Ascending aorta (tissue), 2 donors: Measurements from ENCODE around the gene FREM2. TPM values are rescaled to one million over a fixed set of nuclear protein-coding genes. Genes with fewer than 3 reads are reported as not detected.

Source experiments
- DNase-seq, 2 donors: peaks; one replicate each; pipeline ENCODE4 v3.0.0-alpha.2; 2019; ENCODE audit warnings: low spot score in 2 of 2
- H3K27ac ChIP-seq, 2 donors: fragments of 200-600 bp; sonication (generic); one replicate each; pipeline ENCODE4 v1.5.1; 2016 to 2017; ENCODE audit warnings: mild to moderate bottlenecking in 1 of 2
- H3K27me3 ChIP-seq: fragments of 200-600 bp; sonication (generic); one replicate; pipeline ENCODE4 v1.5.1; 2017
- H3K36me3 ChIP-seq, 2 donors: fragments of 200-600 bp; sonication (generic); one replicate each; pipeline ENCODE4 v1.5.1; 2016
- H3K4me1 ChIP-seq, 2 donors: fragments of 200-600 bp; sonication (generic); one replicate each; pipeline ENCODE4 v1.5.1; 2016 to 2017; ENCODE audit warnings: mild to moderate bottlenecking in 1 of 2
- H3K4me3 ChIP-seq, 2 donors: fragments of 200-600 bp; sonication (generic); one replicate each; pipeline ENCODE4 v1.5.1; 2016 to 2017; ENCODE audit warnings: mild to moderate bottlenecking in 1 of 2
- H3K9me3 ChIP-seq, 2 donors: fragments of 200-600 bp; sonication (generic); one replicate each; pipeline ENCODE4 v1.5.1; 2016
- CTCF ChIP-seq, 3 experiments: fragments of 200-600 bp in 2 of 3; fragments of 450-650 bp in 1 of 3; sonication (generic) in 2 of 3; IDR thresholded peaks; one replicate each; pipeline ENCODE4 v1.5.1; 2016 to 2019; ENCODE audit warnings: antibody characterized with exemption in 3 of 3, mild to moderate bottlenecking in 1 of 3, moderate library complexity in 1 of 3
- intact Hi-C: fragments of 100-400 bp; cut with DNase I; formaldehyde crosslinking; loops from one replicate; pipeline ENCODE4 v1.15.1; 2023
- total RNA-seq: library from RNA; depleted of rRNA; stranded (reverse); fragments of >200 nt; gene quantifications from one replicate; pipeline ENCODE4 v1.1.0, GENCODE V29; 2016

The FREM2 gene
- total RNA-seq, 1 donor from 2014 or later = not detected

DNA sequence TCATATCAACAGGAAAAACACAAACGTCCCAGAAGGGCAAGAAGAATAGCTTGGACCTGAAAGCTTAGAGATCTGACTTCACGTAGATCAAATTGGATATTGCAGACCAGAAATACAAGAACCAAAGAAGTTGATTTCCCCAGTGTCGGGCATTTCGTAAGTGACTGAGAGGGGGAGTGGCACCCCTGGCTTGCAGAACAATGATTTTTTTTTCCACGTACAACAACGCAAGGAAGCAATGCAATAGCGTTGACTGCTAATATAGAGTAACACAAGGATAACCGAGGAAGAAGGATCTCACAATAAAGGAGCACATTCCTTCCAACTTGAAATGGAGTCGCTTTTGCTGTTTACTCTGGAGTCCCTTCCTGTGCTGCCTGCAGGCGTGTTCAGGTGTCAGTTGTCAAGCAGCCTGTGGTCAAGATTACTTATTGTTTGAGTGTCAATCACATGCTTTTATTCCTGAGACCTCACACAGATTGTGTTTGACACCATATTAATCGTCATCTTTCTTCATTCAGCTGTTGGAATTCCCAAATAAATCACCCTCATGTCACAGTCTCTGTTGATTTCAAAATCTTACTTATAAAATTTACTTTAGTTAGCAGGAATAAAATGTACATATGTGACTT is 139.4 kb downstream of the FREM2 start:
- intact Hi-C loops = no loop called here
- no peak overlapping the region for H3K27ac ChIP-seq
- H3K4me1 ChIP-seq = no peaks in the 10 kb centered on the region
- no peaks in the 10 kb centered on the region for H3K36me3 ChIP-seq
- no peak overlapping the region for H3K4me3 ChIP-seq
- no peak for DNase-seq
- no peak for TF ChIP-seq CTCF (IDR thresholded peaks at IDR 0.05)
- H3K27me3 ChIP-seq = no peaks in the 10 kb centered on the region
- no peaks in the 10 kb centered on the region for H3K9me3 ChIP-seq

- no peaks in the 10 kb centered on the region for H3K27me3 ChIP-seq
- intact Hi-C loops = no loop called here
- no peaks in the 10 kb centered on the region for H3K9me3 ChIP-seq
- no peaks in the 10 kb centered on the region for H3K4me1 ChIP-seq
- TF ChIP-seq CTCF (IDR thresholded peaks at IDR 0.05) = no peak
- H3K4me3 ChIP-seq = no peak overlapping the region
- no peaks in the 10 kb centered on the region for H3K36me3 ChIP-seq
- DNase-seq = no peak
- H3K27ac ChIP-seq = no peak overlapping the region
Measured at GRCh38 chr13:38830442-38831045, 143.7 kb downstream of the FREM2 start.

GRCh38 chr13:38844581-38844980 is 157.7 kb downstream of the FREM2 start:
- intact Hi-C loops = no loop called here
- Histone ChIP-seq H3K9me3 (no peaks in the 10 kb centered on the region), H3K27me3 (no peaks in the 10 kb centered on the region), H3K36me3 (no peaks in the 10 kb centered on the region), H3K27ac (no peak overlapping the region), H3K4me1 (no peaks in the 10 kb centered on the region), H3K4me3 (no peak overlapping the region)
- no peak for TF ChIP-seq CTCF (IDR thresholded peaks at IDR 0.05)
- DNase-seq = no peak

DNA sequence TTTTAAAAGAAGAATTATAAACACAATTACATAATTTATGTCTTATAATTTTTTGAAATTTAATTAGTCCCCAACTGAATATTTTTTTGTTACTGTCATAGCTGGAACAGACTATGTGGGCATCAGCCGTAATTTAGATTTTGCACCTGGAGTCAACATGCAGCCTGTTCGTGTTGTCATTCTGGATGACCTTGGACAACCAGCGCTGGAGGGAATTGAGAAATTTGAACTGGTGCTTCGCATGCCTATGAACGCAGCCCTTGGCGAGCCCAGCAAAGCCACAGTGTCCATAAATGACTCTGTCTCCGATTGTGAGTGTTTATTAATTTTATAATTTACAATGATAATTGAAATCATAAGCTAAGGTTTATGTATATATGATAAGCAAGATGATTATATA is 161.5 kb downstream of the FREM2 start:
- TF ChIP-seq CTCF (IDR thresholded peaks at IDR 0.05) = no peak
- intact Hi-C loops = no loop called here
- no peaks in the 10 kb centered on the region for H3K27me3 ChIP-seq

DNA sequence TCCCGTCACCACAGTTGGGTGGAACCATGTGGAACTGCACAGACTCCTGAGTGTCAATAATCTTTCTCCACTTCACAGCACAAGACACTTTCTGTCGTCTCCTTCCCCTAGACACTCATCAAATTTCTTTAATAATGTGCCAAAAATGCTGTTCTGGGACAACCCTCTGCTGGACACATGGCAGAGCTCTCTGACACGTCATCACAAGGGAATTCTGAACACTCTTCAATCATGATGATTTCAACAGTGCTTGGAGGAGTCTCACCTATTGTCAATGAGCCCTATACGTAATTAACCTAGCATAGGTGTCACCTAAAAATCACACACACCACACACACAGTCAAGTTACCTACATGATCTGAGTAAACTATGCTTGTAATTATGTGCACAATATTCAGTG is 162.4 kb downstream of the FREM2 start:
- no peaks in the 10 kb centered on the region for H3K36me3 ChIP-seq
- no peak for DNase-seq
- H3K9me3 ChIP-seq = no peaks in the 10 kb centered on the region
- no peaks in the 10 kb centered on the region for H3K4me1 ChIP-seq
- intact Hi-C loops = no loop called here
- no peak overlapping the region for H3K4me3 ChIP-seq
- H3K27ac ChIP-seq = no peak overlapping the region
- no peak for TF ChIP-seq CTCF (IDR thresholded peaks at IDR 0.05)
- H3K27me3 ChIP-seq = no peaks in the 10 kb centered on the region

More for the DNA sequence above, 161.5 kb downstream of the FREM2 start:
- DNase-seq = no peak
- Histone ChIP-seq H3K4me3 (no peak overlapping the region), H3K27ac (no peak overlapping the region), H3K9me3 (no peaks in the 10 kb centered on the region), H3K4me1 (no peaks in the 10 kb centered on the region), H3K36me3 (no peaks in the 10 kb centered on the region)
